ENCODE results near the gene BMP8B.

- TF ChIP-seq POLR2AphosphoS5 (IDR thresholded peaks at IDR 0.05), result no peak
- no peak for TF ChIP-seq POLR2A (IDR thresholded peaks at IDR 0.05)
- TF ChIP-seq CTCF (IDR thresholded peaks at IDR 0.05), result no peak
- no peak for TF ChIP-seq EP300 (IDR thresholded peaks at IDR 0.05)
Measured at GRCh38 chr1:39788426-39788757, 273 bp downstream of the BMP8B start.
